H1 (cell line): ENCODE measurements around the gene CCT4. TPM values are rescaled to one million over a fixed set of nuclear protein-coding genes. Genes with fewer than 3 reads are reported as not detected.

Experiments
- SP1 ChIP-seq: IDR thresholded peaks from 2 replicates; pipeline ENCODE4 v1.6.1; 2011; ENCODE audit warnings: low read depth, low read length
- polyA plus RNA-seq, 7 experiments: library from polyadenylated mRNA; depleted of rRNA in 3 of 7; stranded (reverse) in 5 of 7; unstranded in 2 of 7; fragments of >200 nt in 5 of 7; fragments of 200-250 nt in 2 of 7; gene quantifications; 1 replicate in 5 of 7; 2 replicates in 1 of 7; 4 replicates in 1 of 7; pipeline versions ENCODE4 v1.2.1 to v1.2.3, GENCODE V29; 2011 to 2013; ENCODE audit warnings: missing spikeins in 2 of 7, mixed read lengths in 2 of 7
- total RNA-seq: library from RNA; stranded (reverse); fragmentation: NEBNext Ultra II Directional; extraction: Animal tissue kit (Norgen Biotek cat#: 25700); gene quantifications from 2 replicates; pipeline ENCODE4 v1.2.1, GENCODE V29; 2021

Gene CCT4
- total and polyA plus RNA-seq, 2 of the 8 experiments (the other 6 are each of a cell fraction or from before 2014, with no cell fraction given): 129 to 359 TPM

DNA sequence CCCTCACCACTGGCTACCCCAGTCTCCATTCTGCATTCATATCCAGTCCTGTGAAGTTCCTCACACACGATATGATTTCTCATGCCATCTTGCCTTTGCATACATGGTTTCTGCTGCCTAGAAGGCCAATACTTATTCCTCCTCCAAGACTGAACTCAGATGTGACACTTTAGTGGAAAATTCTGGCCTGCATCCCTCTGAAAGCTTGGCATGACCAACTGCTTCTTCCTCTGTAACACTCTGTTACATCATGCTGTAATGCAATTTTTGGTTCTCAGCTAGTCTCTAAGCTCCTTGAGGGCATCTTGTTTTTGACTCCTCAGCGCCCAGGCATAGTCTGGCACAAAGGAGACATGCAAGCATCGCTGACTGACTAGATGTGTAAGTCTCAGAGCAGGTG, 47.2 kb downstream of the CCT4 start (continued):
- TF ChIP-seq SP1: no peak
- TF ChIP-seq, all 59 proteins: peak for 0
